Fibroblast of lung (primary cell): ENCODE measurements around the gene PITX3. TPM values are rescaled to one million over a fixed set of nuclear protein-coding genes. Genes with fewer than 3 reads are reported as not detected.

Experiments used
- DNase-seq, 2 donors: peaks; one replicate each; pipeline versions ENCODE4 v3.0.0 to v3.0.0-alpha.2; 2010; ENCODE audit warnings: low read depth in 2 of 2
- H2AFZ ChIP-seq: 2 replicates; pipeline ENCODE4 v1.5.1; 2012; ENCODE audit warnings: low read length, control low read depth, inconsistent platforms
- H3K27ac ChIP-seq: 2 replicates; pipeline ENCODE4 v1.5.1; 2011; ENCODE audit warnings: low read length, control low read depth; ENCODE audit not compliant: insufficient read depth
- H3K27me3 ChIP-seq: 2 replicates; pipeline ENCODE4 v1.5.1; 2011; ENCODE audit warnings: mild to moderate bottlenecking, low read length; ENCODE audit not compliant: control insufficient read depth, insufficient read depth
- H3K36me3 ChIP-seq: 2 replicates; pipeline ENCODE4 v1.5.1; 2011; ENCODE audit warnings: low read length; ENCODE audit not compliant: control insufficient read depth, insufficient read depth
- H3K4me1 ChIP-seq: 2 replicates; pipeline ENCODE4 v1.5.1; 2011; ENCODE audit warnings: low read length; ENCODE audit not compliant: control insufficient read depth, insufficient read depth; ENCODE audit errors: extremely low read depth
- H3K4me2 ChIP-seq: 2 replicates; pipeline ENCODE4 v1.5.1; 2011; ENCODE audit warnings: low read length, control low read depth; ENCODE audit not compliant: insufficient read depth; ENCODE audit errors: extremely low read depth
- H3K4me3 ChIP-seq, 4 experiments: fragments of 200-600 bp in 1 of 4; sonication (generic) in 1 of 4; replicated peaks in 1 of 4; 2 replicates each; pipeline ENCODE4 v1.5.1; 2011 to 2016; ENCODE audit warnings: low read length in 4 of 4, low read depth in 3 of 4, mild to moderate bottlenecking in 3 of 4, control low read depth in 2 of 4, inconsistent platforms in 1 of 4, mixed read lengths in 1 of 4; ENCODE audit not compliant: insufficient read depth in 1 of 4; ENCODE audit errors: control extremely low read depth in 1 of 4
- H3K79me2 ChIP-seq: 2 replicates; pipeline ENCODE4 v1.5.1; 2012; ENCODE audit warnings: mild to moderate bottlenecking, low read length, inconsistent platforms; ENCODE audit not compliant: control insufficient read depth, insufficient read depth
- H3K9ac ChIP-seq: 2 replicates; pipeline ENCODE4 v1.5.1; 2011; ENCODE audit warnings: mild to moderate bottlenecking, low read length, control low read depth; ENCODE audit not compliant: insufficient read depth
- H3K9me3 ChIP-seq: 2 replicates; pipeline ENCODE4 v1.5.1; 2012; ENCODE audit warnings: low read depth, low read length; ENCODE audit not compliant: control insufficient read depth, insufficient read depth
- H4K20me1 ChIP-seq: 2 replicates; pipeline ENCODE4 v1.5.1; 2011; ENCODE audit warnings: low read length; ENCODE audit not compliant: control insufficient read depth, insufficient read depth; ENCODE audit errors: extremely low read depth
- EZH2 ChIP-seq: IDR thresholded peaks from 2 replicates; pipeline ENCODE4 v1.5.1; 2012; ENCODE audit warnings: low read length, control low read depth, mild to moderate bottlenecking; ENCODE audit errors: missing control alignments
- polyA plus RNA-seq, 2 donors: library from polyadenylated mRNA; depleted of rRNA in 1 of 2; stranded (reverse) in 1 of 2; unstranded in 1 of 2; fragments of >200 nt; gene quantifications; 2 replicates each; pipeline ENCODE4 v1.2.1, GENCODE V29; 2011 to 2012; ENCODE audit warnings: missing spikeins in 1 of 2
- total RNA-seq: library from RNA; depleted of rRNA; stranded (reverse); fragments of >200 nt; gene quantifications from 2 replicates; pipeline ENCODE4 v1.2.1, GENCODE V29; 2014
- TF ChIP-seq, protein P1 (sequence below), 2 donors: IDR thresholded peaks in 1 of 2; conservative IDR thresholded peaks in 1 of 2; 1 replicate in 1 of 2; 2 replicates in 1 of 2; pipeline ENCODE4 v1.5.1; 2011 to 2012; ENCODE audit warnings: low read length in 2 of 2, control low read depth in 1 of 2, inconsistent platforms in 1 of 2, low read depth in 1 of 2, mild to moderate bottlenecking in 1 of 2

PITX3 gene
- total and polyA plus RNA-seq, 2 donors (not counting 1 experiment from before 2014, with no cell fraction given), result not detected

DNA sequence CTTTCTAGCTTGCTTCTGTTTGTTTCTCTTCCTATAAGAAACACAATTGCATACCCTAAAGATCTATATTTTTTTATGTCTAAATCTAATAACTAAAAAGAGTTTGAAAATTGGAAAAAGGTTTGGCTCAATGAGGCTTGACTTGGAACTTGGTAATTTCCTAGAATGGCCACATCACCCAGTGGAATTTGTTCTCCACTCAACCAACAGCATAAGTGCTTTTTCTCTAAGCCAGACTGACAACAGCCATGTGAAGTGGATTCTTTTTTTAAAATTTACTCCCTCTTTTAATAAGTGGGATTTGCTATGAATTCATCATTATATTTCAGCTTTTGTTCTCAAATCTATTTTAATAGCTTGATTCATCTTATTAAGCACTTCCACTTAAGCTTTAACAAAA, 37.8 kb upstream of the PITX3 start:
- Histone ChIP-seq H3K27me3 (no peaks in the 10 kb centered on the region), H2AFZ (no peak overlapping the region), H3K4me1 (peaks cover 4% of the 10 kb centered on the region), H3K9me3 (no peaks in the 10 kb centered on the region), H3K79me2 (peaks cover 21% of the 10 kb centered on the region), H3K4me2 (no peak overlapping the region), H3K36me3 (no peaks in the 10 kb centered on the region), H3K4me3 (no peak overlapping the region), H3K27ac (no peak overlapping the region), H4K20me1 (no peaks in the 10 kb centered on the region), H3K9ac (no peak overlapping the region)
- DNase-seq, result no peak
- TF ChIP-seq EZH2, result no peak
- TF ChIP-seq, protein P1, sequence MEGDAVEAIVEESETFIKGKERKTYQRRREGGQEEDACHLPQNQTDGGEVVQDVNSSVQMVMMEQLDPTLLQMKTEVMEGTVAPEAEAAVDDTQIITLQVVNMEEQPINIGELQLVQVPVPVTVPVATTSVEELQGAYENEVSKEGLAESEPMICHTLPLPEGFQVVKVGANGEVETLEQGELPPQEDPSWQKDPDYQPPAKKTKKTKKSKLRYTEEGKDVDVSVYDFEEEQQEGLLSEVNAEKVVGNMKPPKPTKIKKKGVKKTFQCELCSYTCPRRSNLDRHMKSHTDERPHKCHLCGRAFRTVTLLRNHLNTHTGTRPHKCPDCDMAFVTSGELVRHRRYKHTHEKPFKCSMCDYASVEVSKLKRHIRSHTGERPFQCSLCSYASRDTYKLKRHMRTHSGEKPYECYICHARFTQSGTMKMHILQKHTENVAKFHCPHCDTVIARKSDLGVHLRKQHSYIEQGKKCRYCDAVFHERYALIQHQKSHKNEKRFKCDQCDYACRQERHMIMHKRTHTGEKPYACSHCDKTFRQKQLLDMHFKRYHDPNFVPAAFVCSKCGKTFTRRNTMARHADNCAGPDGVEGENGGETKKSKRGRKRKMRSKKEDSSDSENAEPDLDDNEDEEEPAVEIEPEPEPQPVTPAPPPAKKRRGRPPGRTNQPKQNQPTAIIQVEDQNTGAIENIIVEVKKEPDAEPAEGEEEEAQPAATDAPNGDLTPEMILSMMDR (conservative IDR thresholded peaks at IDR 0.05 in 1 of 2, IDR thresholded peaks at IDR 0.05 in 1 of 2; ENCODE audit: low read depth in 1 of 2, low read length in 2 of 2), result no peak

DNA sequence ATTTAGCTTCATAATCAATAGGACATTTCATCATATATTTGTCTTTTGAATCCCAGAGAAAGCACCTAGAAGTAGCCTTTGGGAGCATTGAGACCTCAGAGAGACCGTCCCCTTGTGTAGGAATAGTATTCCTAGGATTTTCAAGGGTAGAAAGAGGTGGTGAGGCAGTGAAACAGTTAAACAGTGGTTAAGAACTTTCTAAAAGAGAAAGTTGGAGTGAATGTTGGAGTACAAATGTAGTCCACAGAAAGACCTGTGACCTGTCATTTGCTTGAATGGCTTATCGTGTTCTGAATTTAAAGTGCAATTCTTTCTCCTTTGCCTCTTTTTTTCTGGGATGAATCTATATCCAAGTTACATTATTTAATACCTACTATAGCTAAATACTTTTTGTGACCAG, 34.0 kb upstream of the PITX3 start:
- no peaks in the 10 kb centered on the region for H3K4me1 ChIP-seq
- H4K20me1 ChIP-seq, result no peaks in the 10 kb centered on the region
- no peak overlapping the region for H3K9ac ChIP-seq
- no peak overlapping the region for H2AFZ ChIP-seq
- peaks cover 46% of the 10 kb centered on the region for H3K79me2 ChIP-seq
- no peak overlapping the region for H3K4me2 ChIP-seq
- no peak overlapping the region for H3K27ac ChIP-seq
- no peaks in the 10 kb centered on the region for H3K9me3 ChIP-seq
- TF ChIP-seq, protein P1 (conservative IDR thresholded peaks at IDR 0.05 in 1 of 2, IDR thresholded peaks at IDR 0.05 in 1 of 2; ENCODE audit: low read depth in 1 of 2, low read length in 2 of 2), result no peak
- no peak for TF ChIP-seq EZH2
- no peaks in the 10 kb centered on the region for H3K36me3 ChIP-seq
- no peaks in the 10 kb centered on the region for H3K27me3 ChIP-seq
- no peak for DNase-seq
- no peak overlapping the region for H3K4me3 ChIP-seq

DNA sequence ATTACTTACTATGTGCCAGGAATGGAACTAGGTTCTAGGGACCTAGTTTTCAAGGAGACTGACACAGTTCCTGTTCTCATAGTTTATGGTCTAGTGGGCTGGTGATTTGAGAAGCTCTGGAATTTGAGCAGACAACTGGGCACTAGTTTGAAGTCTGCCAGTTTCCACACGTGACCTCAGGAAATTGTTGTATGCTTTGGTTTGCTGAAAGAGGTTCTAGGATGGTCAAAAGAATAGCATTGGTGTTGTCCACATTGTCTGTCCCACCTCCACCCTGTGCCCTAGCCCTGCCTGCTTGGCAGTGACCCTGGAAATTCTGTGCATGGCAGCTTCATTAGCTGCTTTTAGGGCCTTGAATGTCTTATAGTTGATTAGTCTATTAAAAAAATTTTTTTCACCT, 32.8 kb upstream of the PITX3 start:
- DNase-seq, result no peak
- H3K4me1 ChIP-seq, result peaks cover 3% of the 10 kb centered on the region
- H4K20me1 ChIP-seq, result no peaks in the 10 kb centered on the region
- H3K4me3 ChIP-seq, result no peak overlapping the region
- no peak overlapping the region for H3K4me2 ChIP-seq
- peaks cover 50% of the 10 kb centered on the region for H3K79me2 ChIP-seq
- H2AFZ ChIP-seq, result no peak overlapping the region
- no peaks in the 10 kb centered on the region for H3K36me3 ChIP-seq
- H3K27ac ChIP-seq, result no peak overlapping the region
- H3K9ac ChIP-seq, result no peak overlapping the region
- H3K27me3 ChIP-seq, result no peaks in the 10 kb centered on the region
- H3K9me3 ChIP-seq, result no peaks in the 10 kb centered on the region
- TF ChIP-seq EZH2, result no peak
- TF ChIP-seq, protein P1 (conservative IDR thresholded peaks at IDR 0.05 in 1 of 2, IDR thresholded peaks at IDR 0.05 in 1 of 2; ENCODE audit: low read depth in 1 of 2, low read length in 2 of 2), result no peak
